Measurements from ENCODE around the gene GFAP. TPM values are rescaled to one million over a fixed set of nuclear protein-coding genes. Genes with fewer than 3 reads are reported as not detected.

The GFAP gene
- total RNA-seq, 1 experiment from 2014 or later = 1.2 TPM

DNA sequence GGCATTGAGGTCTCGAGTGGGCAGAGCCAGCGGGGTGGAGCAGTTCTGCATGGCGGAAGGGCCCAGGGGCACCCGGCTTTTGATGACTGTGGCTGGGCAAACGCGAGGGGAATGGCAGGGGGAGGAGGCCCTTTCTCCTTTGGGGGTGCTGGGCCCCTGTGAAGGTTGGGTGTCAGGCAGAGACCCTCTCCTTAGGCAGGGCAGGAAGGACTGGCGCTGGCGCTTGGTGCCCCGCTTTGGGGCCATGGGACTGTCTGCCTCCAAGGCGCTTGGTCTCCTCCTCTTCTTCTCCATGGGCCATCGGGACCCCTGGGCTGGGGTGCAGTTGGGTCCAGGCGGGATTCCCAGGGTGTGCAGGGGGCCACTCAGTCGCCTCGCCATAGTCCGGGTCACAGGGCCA lies 12.8 kb upstream of the GFAP start:
- no peak overlapping the region for H3K18ac ChIP-seq (ENCODE audit: insufficient read length, low read depth, low read length)
- no peak for DNase-seq
- Mint-ChIP-seq H3K9me3 (no peaks in the 10 kb centered on the region), H3K4me3 (no peak overlapping the region), H3K27me3 (ENCODE audit: low read depth) (no peaks in the 10 kb centered on the region; the same call in 1 of the 2 replicates), H3K4me1 (peaks cover 0 to 8% of the 10 kb centered on the region in 2 experiments; a peak in 1 of 4 replicates), H3K36me3 (ENCODE audit: insufficient read depth in 1 of 3, low read depth in 3 of 3) (peaks cover 41 to 78% (median 75%) of the 10 kb centered on the region in 3 experiments), H3K27ac (no peak overlapping the region)
- no peaks in the 10 kb centered on the region for H3K27me3 ChIP-seq (ENCODE audit: insufficient read depth, low read length)
- no peaks in the 10 kb centered on the region for H3K79me2 ChIP-seq (ENCODE audit: insufficient read depth, low read length)
- H3K23ac ChIP-seq (ENCODE audit: insufficient read length, low read depth, low read length) = no peak overlapping the region
- H2BK12ac ChIP-seq (ENCODE audit: insufficient read length, low read depth, low read length) = no peak overlapping the region
- no peak overlapping the region for H2BK20ac ChIP-seq (ENCODE audit: low read depth, low read length, poor library complexity, severe bottlenecking)
- no peak overlapping the region for H2AFZ ChIP-seq (ENCODE audit: low read length)
- no peak overlapping the region for H3K9ac ChIP-seq (ENCODE audit: extremely low read depth, insufficient read length, low read length)
- H2BK120ac ChIP-seq (ENCODE audit: low read depth, low read length, poor library complexity, severe bottlenecking) = no peak overlapping the region
- H3K79me1 ChIP-seq (ENCODE audit: insufficient read depth, low read depth, low read length, poor library complexity, severe bottlenecking) = no peaks in the 10 kb centered on the region
- no peak overlapping the region for H3K56ac ChIP-seq (ENCODE audit: insufficient read length, low read depth, low read length)
- H3T11ph ChIP-seq (ENCODE audit: low read length) = no peak overlapping the region
- no CpG with 5 or more reads among the region's 15 CpGs for WGBS (ENCODE audit: extremely low coverage, insufficient read length, low lambda C conversion rate)
- no peak overlapping the region for H4K8ac ChIP-seq (replicated peaks; ENCODE audit: insufficient read length, low read depth, low read length)
- H4K5ac ChIP-seq (ENCODE audit: insufficient read length, low read depth, low read length) = no peak overlapping the region
- no peak overlapping the region for H2BK15ac ChIP-seq (ENCODE audit: low read depth, low read length)
- H3K4ac ChIP-seq (ENCODE audit: low read depth, low read length) = no peak overlapping the region
- no peak overlapping the region for H2AK5ac ChIP-seq (ENCODE audit: insufficient read length, low read length)
- H3K4me1 ChIP-seq (ENCODE audit: insufficient read depth, low read length) = no peaks in the 10 kb centered on the region
- H4K91ac ChIP-seq (ENCODE audit: insufficient read length, low read depth, low read length) = no peak overlapping the region
- no peak overlapping the region for H3K4me2 ChIP-seq (ENCODE audit: insufficient read depth, insufficient read length, low read length)
- no peak overlapping the region for H2BK5ac ChIP-seq (ENCODE audit: insufficient read length, low read length)
- no peaks in the 10 kb centered on the region for H3K9me3 ChIP-seq (ENCODE audit: control insufficient read depth, low read depth, low read length)
- no peak for TF ChIP-seq CTCF (conservative IDR thresholded peaks at IDR 0.05)
- H3K14ac ChIP-seq (ENCODE audit: insufficient read depth, low read length) = no peak overlapping the region
- no peaks in the 10 kb centered on the region for H3K23me2 ChIP-seq (ENCODE audit: insufficient read length, low read depth, low read length, poor library complexity, severe bottlenecking)
- H3K27ac ChIP-seq (ENCODE audit: insufficient read length, low read depth, low read length) = no peak overlapping the region
- H4K20me1 ChIP-seq (ENCODE audit: control insufficient read depth, insufficient read depth, insufficient read length) = no peaks in the 10 kb centered on the region
